ENCODE results near the gene LRP1B.

LRP1B gene

DNA sequence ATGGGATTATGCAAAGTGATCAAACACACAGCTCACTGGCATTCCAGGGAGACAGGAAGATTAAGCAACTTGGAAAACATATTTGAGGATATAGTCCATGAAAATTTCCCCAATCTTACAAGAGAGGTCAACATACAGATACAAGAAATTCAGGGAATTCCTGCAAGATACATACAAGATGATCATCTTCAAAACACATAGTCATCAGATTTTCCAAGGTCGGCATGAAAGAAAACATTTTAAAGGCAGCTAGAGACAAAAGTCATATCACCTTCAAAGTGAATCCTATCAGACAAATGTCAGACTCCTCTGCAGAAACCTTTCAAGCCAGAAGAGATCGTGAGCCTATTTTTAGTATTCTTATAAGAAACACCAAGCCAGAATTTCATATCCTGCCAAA is 1188.5 kb downstream of the LRP1B start:
- TF ChIP-seq, protein P1, sequence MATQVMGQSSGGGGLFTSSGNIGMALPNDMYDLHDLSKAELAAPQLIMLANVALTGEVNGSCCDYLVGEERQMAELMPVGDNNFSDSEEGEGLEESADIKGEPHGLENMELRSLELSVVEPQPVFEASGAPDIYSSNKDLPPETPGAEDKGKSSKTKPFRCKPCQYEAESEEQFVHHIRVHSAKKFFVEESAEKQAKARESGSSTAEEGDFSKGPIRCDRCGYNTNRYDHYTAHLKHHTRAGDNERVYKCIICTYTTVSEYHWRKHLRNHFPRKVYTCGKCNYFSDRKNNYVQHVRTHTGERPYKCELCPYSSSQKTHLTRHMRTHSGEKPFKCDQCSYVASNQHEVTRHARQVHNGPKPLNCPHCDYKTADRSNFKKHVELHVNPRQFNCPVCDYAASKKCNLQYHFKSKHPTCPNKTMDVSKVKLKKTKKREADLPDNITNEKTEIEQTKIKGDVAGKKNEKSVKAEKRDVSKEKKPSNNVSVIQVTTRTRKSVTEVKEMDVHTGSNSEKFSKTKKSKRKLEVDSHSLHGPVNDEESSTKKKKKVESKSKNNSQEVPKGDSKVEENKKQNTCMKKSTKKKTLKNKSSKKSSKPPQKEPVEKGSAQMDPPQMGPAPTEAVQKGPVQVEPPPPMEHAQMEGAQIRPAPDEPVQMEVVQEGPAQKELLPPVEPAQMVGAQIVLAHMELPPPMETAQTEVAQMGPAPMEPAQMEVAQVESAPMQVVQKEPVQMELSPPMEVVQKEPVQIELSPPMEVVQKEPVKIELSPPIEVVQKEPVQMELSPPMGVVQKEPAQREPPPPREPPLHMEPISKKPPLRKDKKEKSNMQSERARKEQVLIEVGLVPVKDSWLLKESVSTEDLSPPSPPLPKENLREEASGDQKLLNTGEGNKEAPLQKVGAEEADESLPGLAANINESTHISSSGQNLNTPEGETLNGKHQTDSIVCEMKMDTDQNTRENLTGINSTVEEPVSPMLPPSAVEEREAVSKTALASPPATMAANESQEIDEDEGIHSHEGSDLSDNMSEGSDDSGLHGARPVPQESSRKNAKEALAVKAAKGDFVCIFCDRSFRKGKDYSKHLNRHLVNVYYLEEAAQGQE (IDR thresholded peaks at IDR 0.05; ENCODE audit: insufficient read depth in 1 of 2, low read depth in 2 of 2, low read length in 2 of 2): no peak
- TF ChIP-seq TAF1 (IDR thresholded peaks at IDR 0.05; ENCODE audit: borderline replicate concordance, insufficient read depth, low read length) (no peak), FOXP2 (optimal IDR thresholded peaks at IDR 0.05; ENCODE audit: borderline replicate concordance, extremely low read depth, extremely low read length, insufficient read depth) (no peak), POLR2AphosphoS5 (IDR thresholded peaks at IDR 0.05; ENCODE audit: low read depth, low read length) (no peak), SIN3A (IDR thresholded peaks at IDR 0.05; ENCODE audit: borderline replicate concordance, insufficient read depth, low read length) (no peak)

GRCh38 chr2:140929849-140930248 is 1201.0 kb downstream of the LRP1B start:
- TF ChIP-seq TAF1 (IDR thresholded peaks at IDR 0.05; ENCODE audit: borderline replicate concordance, insufficient read depth, low read length) (no peak), POLR2AphosphoS5 (IDR thresholded peaks at IDR 0.05; ENCODE audit: low read depth, low read length) (no peak), SIN3A (IDR thresholded peaks at IDR 0.05; ENCODE audit: borderline replicate concordance, insufficient read depth, low read length) (no peak), FOXP2 (optimal IDR thresholded peaks at IDR 0.05; ENCODE audit: borderline replicate concordance, extremely low read depth, extremely low read length, insufficient read depth) (no peak)
- TF ChIP-seq, protein P1 (IDR thresholded peaks at IDR 0.05; ENCODE audit: insufficient read depth in 1 of 2, low read depth in 2 of 2, low read length in 2 of 2): no peak

- TF ChIP-seq TAF1 (IDR thresholded peaks at IDR 0.05; ENCODE audit: borderline replicate concordance, insufficient read depth, low read length) (no peak), POLR2AphosphoS5 (IDR thresholded peaks at IDR 0.05; ENCODE audit: low read depth, low read length) (no peak), SIN3A (IDR thresholded peaks at IDR 0.05; ENCODE audit: borderline replicate concordance, insufficient read depth, low read length) (no peak), FOXP2 (optimal IDR thresholded peaks at IDR 0.05; ENCODE audit: borderline replicate concordance, extremely low read depth, extremely low read length, insufficient read depth) (no peak)
- TF ChIP-seq, protein P1 (IDR thresholded peaks at IDR 0.05; ENCODE audit: insufficient read depth in 1 of 2, low read depth in 2 of 2, low read length in 2 of 2): no peak
Observed at GRCh38 chr2:140918426-140918825, 1212.4 kb downstream of the LRP1B start.

DNA sequence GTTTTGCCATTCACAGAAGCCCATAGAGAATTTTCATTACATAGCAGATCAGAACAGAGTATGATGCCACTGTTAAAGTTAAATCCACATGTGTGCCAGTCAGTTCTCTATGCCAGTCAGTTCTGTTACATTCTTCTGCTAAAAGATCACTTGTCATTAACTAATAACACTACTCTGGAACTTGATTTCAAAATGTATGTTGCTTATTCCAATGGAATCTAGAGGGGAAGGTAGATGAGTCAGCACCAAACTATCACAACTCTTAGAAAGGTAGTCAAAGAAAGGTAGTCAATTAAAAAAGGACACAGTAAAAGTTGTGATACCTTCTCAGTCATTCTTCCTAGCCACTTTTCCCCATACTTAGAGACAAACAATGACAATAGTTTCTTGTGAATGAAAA is 1214.4 kb downstream of the LRP1B start:
- TF ChIP-seq FOXP2 (optimal IDR thresholded peaks at IDR 0.05; ENCODE audit: borderline replicate concordance, extremely low read depth, extremely low read length, insufficient read depth) (no peak), SIN3A (IDR thresholded peaks at IDR 0.05; ENCODE audit: borderline replicate concordance, insufficient read depth, low read length) (no peak), TAF1 (IDR thresholded peaks at IDR 0.05; ENCODE audit: borderline replicate concordance, insufficient read depth, low read length) (no peak), POLR2AphosphoS5 (IDR thresholded peaks at IDR 0.05; ENCODE audit: low read depth, low read length) (no peak)
- TF ChIP-seq, protein P1 (IDR thresholded peaks at IDR 0.05; ENCODE audit: insufficient read depth in 1 of 2, low read depth in 2 of 2, low read length in 2 of 2): no peak

DNA sequence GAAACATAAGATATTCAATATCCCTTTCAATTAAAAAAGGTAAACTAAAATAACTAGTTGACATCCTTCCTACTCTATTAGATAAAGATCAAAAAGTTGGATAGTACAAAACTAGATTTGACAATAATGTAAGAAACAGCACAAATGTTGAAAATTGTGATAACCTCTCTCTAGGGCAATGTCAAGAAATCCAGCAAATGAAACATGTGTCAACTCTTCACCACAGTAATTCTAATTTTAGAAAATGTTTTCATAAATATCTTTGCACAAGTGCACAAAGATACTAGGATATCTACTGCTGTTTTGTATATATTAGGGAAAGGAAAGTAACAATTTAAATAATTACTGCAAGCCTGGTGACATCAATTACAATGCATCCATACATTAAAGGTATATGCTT is 1220.1 kb downstream of the LRP1B start:
- TF ChIP-seq, protein P1 (IDR thresholded peaks at IDR 0.05; ENCODE audit: insufficient read depth in 1 of 2, low read depth in 2 of 2, low read length in 2 of 2): no peak
- TF ChIP-seq SIN3A (IDR thresholded peaks at IDR 0.05; ENCODE audit: borderline replicate concordance, insufficient read depth, low read length) (no peak), TAF1 (IDR thresholded peaks at IDR 0.05; ENCODE audit: borderline replicate concordance, insufficient read depth, low read length) (no peak), POLR2AphosphoS5 (IDR thresholded peaks at IDR 0.05; ENCODE audit: low read depth, low read length) (no peak), FOXP2 (optimal IDR thresholded peaks at IDR 0.05; ENCODE audit: borderline replicate concordance, extremely low read depth, extremely low read length, insufficient read depth) (no peak)

Measured in PFSK-1 (cell line).